ENCODE data around the gene FBXO2. TPM values are rescaled to one million over a fixed set of nuclear protein-coding genes. Genes with fewer than 3 reads are reported as not detected.
"Not testable (repeated sequence)": the region's sequence is repeated elsewhere in the genome, so short reads cannot be mapped to it uniquely, and the experiment has no call there.

Gene FBXO2
- polyA plus RNA-seq, 2 donors = 7.6 to 8.5 TPM

GRCh38 chr1:11620405-11620804, 33.8 kb downstream of the FBXO2 start:
- no peaks in the 10 kb centered on the region for H3K36me3 ChIP-seq (ENCODE audit: control insufficient read depth in 2 of 2, insufficient read depth in 2 of 2, low read length in 1 of 2)
- no peak overlapping the region for H3K4me3 ChIP-seq (ENCODE audit: low read depth in 1 of 2, low read length in 2 of 2)
- WGBS, 2 donors = 45 to 48% methylated on average over 12 of the region's 12 CpGs
- no peaks in the 10 kb centered on the region for H3K9me3 ChIP-seq (ENCODE audit: control insufficient read depth in 2 of 2, insufficient read depth in 1 of 2, low read depth in 1 of 2, low read length in 1 of 2)
- no peaks in the 10 kb centered on the region for H3K27me3 ChIP-seq (ENCODE audit: control insufficient read depth in 1 of 2, insufficient read depth in 2 of 2, low read length in 2 of 2)
- no peak overlapping the region for H3K27ac ChIP-seq (ENCODE audit: low read depth in 2 of 2, low read length in 1 of 2)
- H3K4me1 ChIP-seq (ENCODE audit: control insufficient read depth in 2 of 2, insufficient read depth in 2 of 2, low read length in 1 of 2) = no peaks in the 10 kb centered on the region

GRCh38 chr1:11617741-11618140, 36.5 kb downstream of the FBXO2 start:
- no peak overlapping the region for H3K4me3 ChIP-seq (ENCODE audit: low read depth in 1 of 2, low read length in 2 of 2)
- WGBS, 2 donors = 78 to 87% methylated on average over 2 of the region's 2 CpGs
- H3K9me3 ChIP-seq (ENCODE audit: control insufficient read depth in 2 of 2, insufficient read depth in 1 of 2, low read depth in 1 of 2, low read length in 1 of 2) = peaks cover 0 to under 1% of the 10 kb centered on the region in 2 donors
- H3K36me3 ChIP-seq (ENCODE audit: control insufficient read depth in 2 of 2, insufficient read depth in 2 of 2, low read length in 1 of 2) = no peaks in the 10 kb centered on the region
- no peaks in the 10 kb centered on the region for H3K4me1 ChIP-seq (ENCODE audit: control insufficient read depth in 2 of 2, insufficient read depth in 2 of 2, low read length in 1 of 2)
- H3K27ac ChIP-seq (ENCODE audit: low read depth in 2 of 2, low read length in 1 of 2) = no peak overlapping the region
- H3K27me3 ChIP-seq (ENCODE audit: control insufficient read depth in 1 of 2, insufficient read depth in 2 of 2, low read length in 2 of 2) = no peaks in the 10 kb centered on the region

GRCh38 chr1:11617314-11617713, 36.9 kb downstream of the FBXO2 start:
- Histone ChIP-seq H3K4me1 (ENCODE audit: control insufficient read depth in 2 of 2, insufficient read depth in 2 of 2, low read length in 1 of 2) (no peaks in the 10 kb centered on the region), H3K27me3 (ENCODE audit: control insufficient read depth in 1 of 2, insufficient read depth in 2 of 2, low read length in 2 of 2) (no peaks in the 10 kb centered on the region), H3K4me3 (ENCODE audit: low read depth in 1 of 2, low read length in 2 of 2) (no peak overlapping the region), H3K9me3 (ENCODE audit: control insufficient read depth in 2 of 2, insufficient read depth in 1 of 2, low read depth in 1 of 2, low read length in 1 of 2) (peaks cover 0 to 3% of the 10 kb centered on the region in 2 donors), H3K36me3 (ENCODE audit: control insufficient read depth in 2 of 2, insufficient read depth in 2 of 2, low read length in 1 of 2) (no peaks in the 10 kb centered on the region), H3K27ac (ENCODE audit: low read depth in 2 of 2, low read length in 1 of 2) (no peak overlapping the region)
- whole genome bisulfite sequencing, 2 donors = 42 to 58% methylated on average over 7 of the region's 7 CpGs

- Histone ChIP-seq H3K4me3 (ENCODE audit: low read depth in 1 of 2, low read length in 2 of 2) (no peak overlapping the region), H3K27me3 (ENCODE audit: control insufficient read depth in 1 of 2, insufficient read depth in 2 of 2, low read length in 2 of 2) (no peaks in the 10 kb centered on the region), H3K36me3 (ENCODE audit: control insufficient read depth in 2 of 2, insufficient read depth in 2 of 2, low read length in 1 of 2) (no peaks in the 10 kb centered on the region), H3K9me3 (ENCODE audit: control insufficient read depth in 2 of 2, insufficient read depth in 1 of 2, low read depth in 1 of 2, low read length in 1 of 2) (peaks cover 0 to 3% of the 10 kb centered on the region in 2 donors), H3K4me1 (ENCODE audit: control insufficient read depth in 2 of 2, insufficient read depth in 2 of 2, low read length in 1 of 2) (no peaks in the 10 kb centered on the region), H3K27ac (ENCODE audit: low read depth in 2 of 2, low read length in 1 of 2) (no peak overlapping the region)
- 47 to 59% methylated on average over 7 of the region's 7 CpGs for WGBS, 2 donors
Measured at GRCh38 chr1:11616766-11617165, 37.5 kb downstream of the FBXO2 start.

GRCh38 chr1:11615090-11615489, 39.1 kb downstream of the FBXO2 start:
- Histone ChIP-seq H3K27ac (ENCODE audit: low read depth in 2 of 2, low read length in 1 of 2) (no peak overlapping the region), H3K4me1 (ENCODE audit: control insufficient read depth in 2 of 2, insufficient read depth in 2 of 2, low read length in 1 of 2) (no peaks in the 10 kb centered on the region), H3K9me3 (ENCODE audit: control insufficient read depth in 2 of 2, insufficient read depth in 1 of 2, low read depth in 1 of 2, low read length in 1 of 2) (peaks cover 2 to 3% of the 10 kb centered on the region in 2 donors), H3K36me3 (ENCODE audit: control insufficient read depth in 2 of 2, insufficient read depth in 2 of 2, low read length in 1 of 2) (no peaks in the 10 kb centered on the region), H3K4me3 (ENCODE audit: low read depth in 1 of 2, low read length in 2 of 2) (no peak overlapping the region), H3K27me3 (ENCODE audit: control insufficient read depth in 1 of 2, insufficient read depth in 2 of 2, low read length in 2 of 2) (no peaks in the 10 kb centered on the region)
- WGBS, 2 donors = 51 to 57% methylated on average over 16 of the region's 16 CpGs

GRCh38 chr1:11613347-11613746, 40.9 kb downstream of the FBXO2 start:
- no peaks in the 10 kb centered on the region for H3K4me1 ChIP-seq (ENCODE audit: control insufficient read depth in 2 of 2, insufficient read depth in 2 of 2, low read length in 1 of 2)
- H3K9me3 ChIP-seq (ENCODE audit: control insufficient read depth in 2 of 2, insufficient read depth in 1 of 2, low read depth in 1 of 2, low read length in 1 of 2) = peaks cover 2 to 3% of the 10 kb centered on the region in 2 donors

GRCh38 chr1:11611638-11612327, 42.4 kb downstream of the FBXO2 start:
- 35 to 46% methylated on average over 7 of the region's 7 CpGs for WGBS, 2 donors
- Histone ChIP-seq H3K27ac (ENCODE audit: low read depth in 2 of 2, low read length in 1 of 2) (no peak overlapping the region), H3K4me3 (ENCODE audit: low read depth in 1 of 2, low read length in 2 of 2) (no peak overlapping the region), H3K4me1 (ENCODE audit: control insufficient read depth in 2 of 2, insufficient read depth in 2 of 2, low read length in 1 of 2) (no peaks in the 10 kb centered on the region), H3K9me3 (ENCODE audit: control insufficient read depth in 2 of 2, insufficient read depth in 1 of 2, low read depth in 1 of 2, low read length in 1 of 2) (peaks cover 2 to 5% of the 10 kb centered on the region in 2 donors), H3K27me3 (ENCODE audit: control insufficient read depth in 1 of 2, insufficient read depth in 2 of 2, low read length in 2 of 2) (no peaks in the 10 kb centered on the region), H3K36me3 (ENCODE audit: control insufficient read depth in 2 of 2, insufficient read depth in 2 of 2, low read length in 1 of 2) (no peaks in the 10 kb centered on the region)

More at GRCh38 chr1:11613347-11613746, 40.9 kb downstream of the FBXO2 start:
- H3K27ac ChIP-seq (ENCODE audit: low read depth in 2 of 2, low read length in 1 of 2) = no peak overlapping the region
- H3K36me3 ChIP-seq (ENCODE audit: control insufficient read depth in 2 of 2, insufficient read depth in 2 of 2, low read length in 1 of 2) = no peaks in the 10 kb centered on the region
- H3K27me3 ChIP-seq (ENCODE audit: control insufficient read depth in 1 of 2, insufficient read depth in 2 of 2, low read length in 2 of 2) = no peaks in the 10 kb centered on the region
- WGBS, 2 donors = 75% methylated on average over 5 of the region's 5 CpGs
- no peak overlapping the region for H3K4me3 ChIP-seq (ENCODE audit: low read depth in 1 of 2, low read length in 2 of 2)

GRCh38 chr1:11610629-11611180, 43.5 kb downstream of the FBXO2 start:
- Histone ChIP-seq H3K4me3 (ENCODE audit: low read depth in 1 of 2, low read length in 2 of 2) (no peak overlapping the region), H3K27ac (ENCODE audit: low read depth in 2 of 2, low read length in 1 of 2) (no peak overlapping the region), H3K27me3 (ENCODE audit: control insufficient read depth in 1 of 2, insufficient read depth in 2 of 2, low read length in 2 of 2) (no peaks in the 10 kb centered on the region), H3K36me3 (ENCODE audit: control insufficient read depth in 2 of 2, insufficient read depth in 2 of 2, low read length in 1 of 2) (no peaks in the 10 kb centered on the region), H3K9me3 (ENCODE audit: control insufficient read depth in 2 of 2, insufficient read depth in 1 of 2, low read depth in 1 of 2, low read length in 1 of 2) (peaks cover 2 to 6% of the 10 kb centered on the region in 2 donors), H3K4me1 (ENCODE audit: control insufficient read depth in 2 of 2, insufficient read depth in 2 of 2, low read length in 1 of 2) (no peaks in the 10 kb centered on the region)
- WGBS, 2 donors = 57 to 62% methylated on average over 6 of the region's 6 CpGs

GRCh38 chr1:11609378-11609777, 44.9 kb downstream of the FBXO2 start:
- not testable (repeated sequence) for H3K27me3 ChIP-seq (ENCODE audit: control insufficient read depth in 1 of 2, insufficient read depth in 2 of 2, low read length in 2 of 2); H3K9me3 ChIP-seq (ENCODE audit: control insufficient read depth in 2 of 2, insufficient read depth in 1 of 2, low read depth in 1 of 2, low read length in 1 of 2); H3K4me1 ChIP-seq (ENCODE audit: control insufficient read depth in 2 of 2, insufficient read depth in 2 of 2, low read length in 1 of 2); H3K27ac ChIP-seq (ENCODE audit: low read depth in 2 of 2, low read length in 1 of 2); H3K4me3 ChIP-seq (ENCODE audit: low read depth in 1 of 2, low read length in 2 of 2); H3K36me3 ChIP-seq (ENCODE audit: control insufficient read depth in 2 of 2, insufficient read depth in 2 of 2, low read length in 1 of 2)
- WGBS, 2 donors = 72 to 74% methylated on average over 13 of the region's 13 CpGs

GRCh38 chr1:11608596-11609130, 45.6 kb downstream of the FBXO2 start:
- H3K9me3 ChIP-seq (ENCODE audit: control insufficient read depth in 2 of 2, insufficient read depth in 1 of 2, low read depth in 1 of 2, low read length in 1 of 2); H3K36me3 ChIP-seq (ENCODE audit: control insufficient read depth in 2 of 2, insufficient read depth in 2 of 2, low read length in 1 of 2); H3K4me1 ChIP-seq (ENCODE audit: control insufficient read depth in 2 of 2, insufficient read depth in 2 of 2, low read length in 1 of 2); H3K27me3 ChIP-seq (ENCODE audit: control insufficient read depth in 1 of 2, insufficient read depth in 2 of 2, low read length in 2 of 2); H3K27ac ChIP-seq (ENCODE audit: low read depth in 2 of 2, low read length in 1 of 2); H3K4me3 ChIP-seq (ENCODE audit: low read depth in 1 of 2, low read length in 2 of 2): not testable (repeated sequence)
- 93 to 94% methylated on average over 16 to 33 of the region's 37 CpGs for WGBS, 2 donors
